CD4-positive, alpha-beta memory T cell (primary cell): ENCODE results near the gene FKBP10. TPM values are rescaled to one million over a fixed set of nuclear protein-coding genes. Genes with fewer than 3 reads are reported as not detected.

Experiments used
- CTCF ChIA-PET: fragments of 350-600 bp; sonication (Branson Sonifier 250); formaldehyde crosslinking; loops from one replicate; lab custom pipeline; 2021; ENCODE audit warnings: inconsistent platforms; ENCODE audit not compliant: partially characterized antibody; lab: Charles Lee
- POLR2A ChIA-PET: fragments of 350-600 bp; sonication (Branson Sonifier 250); formaldehyde crosslinking; loops from one replicate; lab custom pipeline; 2021; ENCODE audit not compliant: partially characterized antibody; lab: Charles Lee
- DNase-seq, 5 donors: peaks; one replicate each; pipeline versions ENCODE4 v3.0.0 to v3.0.0-alpha.2; 2020 to 2022; ENCODE audit warnings: mixed read lengths in 1 of 5
- H3K27ac ChIP-seq: one replicate; pipeline ENCODE4 v1.7.0; 2013; ENCODE audit warnings: low read depth, low read length
- H3K27me3 ChIP-seq: 2 replicates; pipeline ENCODE4 v1.7.0; 2013; ENCODE audit warnings: mild to moderate bottlenecking, low read length, moderate library complexity; ENCODE audit not compliant: insufficient read depth
- H3K36me3 ChIP-seq: 2 replicates; pipeline ENCODE4 v1.7.0; 2013; ENCODE audit warnings: mild to moderate bottlenecking, low read length, moderate library complexity; ENCODE audit not compliant: insufficient read depth
- H3K4me1 ChIP-seq: 2 replicates; pipeline ENCODE4 v1.7.0; 2013; ENCODE audit warnings: mild to moderate bottlenecking, low read length, moderate library complexity; ENCODE audit not compliant: insufficient read depth
- H3K4me3 ChIP-seq, 2 donors: one replicate each; pipeline ENCODE4 v1.7.0; 2013; ENCODE audit warnings: low read length in 2 of 2, mild to moderate bottlenecking in 1 of 2
- H3K9me3 ChIP-seq, 2 donors: one replicate each; pipeline ENCODE4 v1.7.0; 2013; ENCODE audit warnings: low read length in 2 of 2, control low read depth in 1 of 2; ENCODE audit not compliant: control insufficient read depth in 1 of 2
- H3K27ac Mint-ChIP-seq, 7 donors: one replicate each; pipeline ENCODE4 v1.8.0; 2020 to 2021; ENCODE audit warnings: mixed read lengths in 7 of 7, mild to moderate bottlenecking in 6 of 7, inconsistent platforms in 3 of 7, moderate library complexity in 3 of 7
- H3K27me3 Mint-ChIP-seq, 2 donors: one replicate each; pipeline ENCODE4 v1.8.0; 2020 to 2021; ENCODE audit warnings: mixed read lengths in 2 of 2
- H3K36me3 Mint-ChIP-seq, 2 donors: one replicate each; pipeline ENCODE4 v1.8.0; 2020 to 2021; ENCODE audit warnings: mixed read lengths in 2 of 2, inconsistent platforms in 1 of 2, mild to moderate bottlenecking in 1 of 2
- H3K4me1 Mint-ChIP-seq, 4 donors: one replicate each; pipeline ENCODE4 v1.8.0; 2020 to 2021; ENCODE audit warnings: mixed read lengths in 4 of 4, mild to moderate bottlenecking in 1 of 4
- H3K4me3 Mint-ChIP-seq, 8 donors: one replicate each; pipeline ENCODE4 v1.8.0; 2020 to 2021; ENCODE audit warnings: mixed read lengths in 8 of 8, mild to moderate bottlenecking in 7 of 8, moderate library complexity in 6 of 8, inconsistent platforms in 3 of 8
- H3K9me3 Mint-ChIP-seq, 8 donors: one replicate each; pipeline ENCODE4 v1.8.0; 2020 to 2021; ENCODE audit warnings: mixed read lengths in 8 of 8, mild to moderate bottlenecking in 5 of 8, inconsistent platforms in 3 of 8, moderate library complexity in 1 of 8
- intact Hi-C: fragments of 100-400 bp; cut with micrococcal nuclease; formaldehyde crosslinking; loops from one replicate; pipeline ENCODE4 v1.15.1; 2023
- polyA plus RNA-seq, 2 donors: library from polyadenylated mRNA; unstranded; fragments of 300-500 nt; fragmentation: Illumina TruSeq; gene quantifications; one replicate each; pipeline ENCODE4 v1.2.3, GENCODE V29; 2021
- total RNA-seq, 2 experiments: library from RNA; stranded (reverse); gene quantifications; one replicate each; pipeline ENCODE4 v1.2.3, GENCODE V29; 2021

The FKBP10 gene
- total and polyA plus RNA-seq, 4 experiments from 2014 or later: not detected

GRCh38 chr17:41871789-41872188 is 59.0 kb downstream of the FKBP10 start:
- ChIA-PET CTCF (no interaction called here), POLR2A (no interaction called here)
- Histone ChIP-seq H3K9me3 (no peaks in the 10 kb centered on the region), H3K36me3 (peaks cover 31% of the 10 kb centered on the region), H3K27me3 (no peaks in the 10 kb centered on the region), H3K27ac (no peak overlapping the region), H3K4me1 (no peaks in the 10 kb centered on the region), H3K4me3 (no peak overlapping the region)
- H3K27me3 Mint-ChIP-seq: no peaks in the 10 kb centered on the region
- peaks cover 31 to 64% of the 10 kb centered on the region in 2 donors for H3K36me3 Mint-ChIP-seq
- peaks cover 2 to 15% (median 3%) of the 10 kb centered on the region in 4 donors for H3K4me1 Mint-ChIP-seq
- intact Hi-C loops: no loop called here
- H3K4me3 Mint-ChIP-seq: no peak overlapping the region
- no peak for DNase-seq
- H3K27ac Mint-ChIP-seq: peak overlapping the region in 2 of 7 donors; percentile 53 to 90
- no peaks in the 10 kb centered on the region for H3K9me3 Mint-ChIP-seq

Other genes starting within 250 kb of the FKBP10 start
- gene KRT9, start 240.9 kb upstream of the FKBP10 start, total RNA-seq: not detected
- gene KRT9, start 240.9 kb upstream of the FKBP10 start, polyA plus RNA-seq: not detected
- gene KRT14, start 226.1 kb upstream of the FKBP10 start, total RNA-seq: not detected
- gene KRT14, start 226.1 kb upstream of the FKBP10 start, polyA plus RNA-seq: not detected
- gene KRT16, start 200.2 kb upstream of the FKBP10 start, total RNA-seq: not detected
- not detected for gene KRT16, start 200.2 kb upstream of the FKBP10 start, polyA plus RNA-seq
- gene KRT17, start 188.4 kb upstream of the FKBP10 start, total RNA-seq: not detected
- not detected for gene KRT17, start 188.4 kb upstream of the FKBP10 start, polyA plus RNA-seq
- 100 to 1,000 TPM; 776 to 839 TPM for gene EIF1, start 124.1 kb upstream of the FKBP10 start, total RNA-seq
- gene EIF1, start 124.1 kb upstream of the FKBP10 start, polyA plus RNA-seq: 1,000 to 10,000 TPM; 1,081 to 1,611 TPM
- gene GAST, start 100.7 kb upstream of the FKBP10 start, total RNA-seq: not detected
- not detected for gene GAST, start 100.7 kb upstream of the FKBP10 start, polyA plus RNA-seq
- under 1 TPM; 0.29 to 0.33 TPM for gene HAP1, start 78.4 kb upstream of the FKBP10 start, total RNA-seq
- not detected for gene HAP1, start 78.4 kb upstream of the FKBP10 start, polyA plus RNA-seq
- under 1 TPM in 1 of 2 experiments, not detected in 1; 0.15 TPM for gene JUP, start 26.3 kb upstream of the FKBP10 start, total RNA-seq
- gene JUP, start 26.3 kb upstream of the FKBP10 start, polyA plus RNA-seq: under 1 TPM in 1 of 2 donors, not detected in 1; 0.69 TPM
- 1 to 10 TPM; 5.9 to 6.8 TPM for gene P3H4, start 1.1 kb upstream of the FKBP10 start, total RNA-seq
- gene P3H4, start 1.1 kb upstream of the FKBP10 start, polyA plus RNA-seq: 1 to 10 TPM; 1.4 to 4.2 TPM
- 10 to 100 TPM; 20.9 to 22.3 TPM for gene NT5C3B, start 23.2 kb downstream of the FKBP10 start, total RNA-seq
- 10 to 100 TPM; 41.5 to 42.1 TPM for gene NT5C3B, start 23.2 kb downstream of the FKBP10 start, polyA plus RNA-seq
- not detected for gene KLHL10, start 24.8 kb downstream of the FKBP10 start, total RNA-seq
- gene KLHL10, start 24.8 kb downstream of the FKBP10 start, polyA plus RNA-seq: not detected
- gene KLHL11, start 52.4 kb downstream of the FKBP10 start, total RNA-seq: 10 to 100 TPM; 20.6 to 20.8 TPM
- gene KLHL11, start 52.4 kb downstream of the FKBP10 start, polyA plus RNA-seq: 1 to 10 TPM; 1.0 to 7.6 TPM
- gene ACLY, start 105.9 kb downstream of the FKBP10 start, total RNA-seq: 10 to 100 TPM; 84.4 to 88.5 TPM
- 10 to 100 TPM; 58.7 to 72.1 TPM for gene ACLY, start 105.9 kb downstream of the FKBP10 start, polyA plus RNA-seq
- gene ODAD4, start 117.6 kb downstream of the FKBP10 start, total RNA-seq: under 1 TPM in 1 of 2 experiments, not detected in 1; 0.20 TPM
- gene ODAD4, start 117.6 kb downstream of the FKBP10 start, polyA plus RNA-seq: under 1 TPM in 1 of 2 donors, not detected in 1; 0.11 TPM
- 10 to 100 TPM; 31.0 to 36.9 TPM for gene CNP, start 153.8 kb downstream of the FKBP10 start, total RNA-seq
- 10 to 100 TPM; 23.6 to 35.7 TPM for gene CNP, start 153.8 kb downstream of the FKBP10 start, polyA plus RNA-seq
- 100 to 1,000 TPM; 106 to 112 TPM for gene DNAJC7, start 204.4 kb downstream of the FKBP10 start, total RNA-seq
- 10 to 100 TPM; 45.2 to 67.2 TPM for gene DNAJC7, start 204.4 kb downstream of the FKBP10 start, polyA plus RNA-seq
- gene NKIRAS2, start 207.1 kb downstream of the FKBP10 start, total RNA-seq: 10 to 100 TPM; 19.7 TPM
- 10 to 100 TPM; 22.0 to 28.8 TPM for gene NKIRAS2, start 207.1 kb downstream of the FKBP10 start, polyA plus RNA-seq
- under 1 TPM; 0.76 to 0.97 TPM for gene C17orf113, start 237.6 kb downstream of the FKBP10 start, total RNA-seq
- under 1 TPM; 0.39 to 0.53 TPM for gene C17orf113, start 237.6 kb downstream of the FKBP10 start, polyA plus RNA-seq